GM12875 (cell line): Measurements from ENCODE around the gene CTR9.

Experiments used
- H3K4me3 ChIP-seq: one replicate; pipeline ENCODE4 v1.5.1; 2011; ENCODE audit warnings: low read depth, low read length, control low read depth
- CTCF ChIP-seq: IDR thresholded peaks from 2 replicates; pipeline ENCODE4 v1.5.1; 2011; ENCODE audit warnings: low read depth, mild to moderate bottlenecking, control low read depth, inconsistent platforms, low read length, moderate library complexity, borderline replicate concordance; ENCODE audit not compliant: insufficient read depth

CTR9 gene

GRCh38 chr11:10750838-10751580, at the start of gene CTR9:
CTR9 (plus strand) TSS chr11:10751246; CDS start chr11:10751413, 167 bp downstream.
- peak within 1 kb of the TSS; percentile 67 for H3K4me3 ChIP-seq

GRCh38 chr11:10701982-10702381, 49.1 kb upstream of the CTR9 start:
- no peak overlapping the region for H3K4me3 ChIP-seq
- no peak for TF ChIP-seq CTCF

More at GRCh38 chr11:10750838-10751580, at the start of gene CTR9:
- TF ChIP-seq CTCF = 0 out of 2 replicates have a peak, but pooled peaks have one; percentile 27

GRCh38 chr11:10708131-10708530, 42.9 kb upstream of the CTR9 start:
- TF ChIP-seq CTCF = no peak
- H3K4me3 ChIP-seq = no peak overlapping the region

GRCh38 chr11:10709299-10710086, 41.6 kb upstream of the CTR9 start:
- no peak overlapping the region for H3K4me3 ChIP-seq
- TF ChIP-seq CTCF = no peak

- no peak for TF ChIP-seq CTCF
- H3K4me3 ChIP-seq = no peak overlapping the region
Observed at GRCh38 chr11:10715571-10715970, 35.5 kb upstream of the CTR9 start.

DNA sequence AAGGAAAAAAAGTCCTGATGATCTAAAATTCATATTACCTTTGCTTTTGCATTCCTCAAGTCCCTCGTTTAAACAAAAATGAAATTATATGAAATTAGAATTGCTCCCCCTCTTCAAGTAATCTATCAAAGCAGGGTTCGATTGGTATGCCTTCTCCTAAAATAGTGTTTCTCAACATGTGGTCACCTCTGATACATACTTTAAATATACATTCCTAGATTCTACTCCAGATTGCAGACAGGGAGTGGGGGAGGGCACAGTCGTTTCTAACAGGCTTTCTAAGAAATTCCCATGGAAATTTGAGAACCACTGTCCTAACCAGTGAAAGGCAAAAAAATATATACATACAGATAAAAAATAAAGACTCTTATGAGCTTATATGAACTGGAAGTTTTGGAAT, 34.9 kb upstream of the CTR9 start:
- H3K4me3 ChIP-seq = no peak overlapping the region
- no peak for TF ChIP-seq CTCF
